Epithelial cell of esophagus (primary cell): ENCODE results near the gene NEXMIF.
"Not testable (repeated sequence)": the region's sequence is repeated elsewhere in the genome, so short reads cannot be mapped to it uniquely, and the experiment has no call there.

Source experiments
- DNase-seq: peaks from one replicate; pipeline ENCODE4 v3.0.0; 2010; ENCODE audit warnings: low read depth
- H3K4me3 ChIP-seq: 2 replicates; pipeline ENCODE4 v1.5.1; 2011; ENCODE audit warnings: mild to moderate bottlenecking, low read length, control low read depth
- CTCF ChIP-seq: IDR thresholded peaks from 2 replicates; pipeline ENCODE4 v1.5.1; 2011; ENCODE audit warnings: low read depth, mild to moderate bottlenecking, low read length, control low read depth, inconsistent platforms; ENCODE audit not compliant: insufficient read depth; ENCODE audit errors: missing control alignments

The NEXMIF gene

GRCh38 chrX:74865725-74866124 lies 59.5 kb downstream of the NEXMIF start:
- DNase-seq, result no peak
- H3K4me3 ChIP-seq, result no peak overlapping the region
- no peak for TF ChIP-seq CTCF

GRCh38 chrX:74853255-74853654 lies 72.0 kb downstream of the NEXMIF start:
- TF ChIP-seq CTCF, result no peak
- no peak for DNase-seq
- H3K4me3 ChIP-seq, result no peak overlapping the region

- TF ChIP-seq CTCF, result no peak
- peak; percentile 0 for DNase-seq
- no peak overlapping the region for H3K4me3 ChIP-seq
Measured at GRCh38 chrX:74835566-74835965, 89.7 kb downstream of the NEXMIF start.

- not testable (repeated sequence) for H3K4me3 ChIP-seq, DNase-seq
Measured at GRCh38 chrX:74819797-74820196, 105.5 kb downstream of the NEXMIF start.

- DNase-seq, result no peak
- no peak overlapping the region for H3K4me3 ChIP-seq
- TF ChIP-seq CTCF, result no peak
Measured at GRCh38 chrX:74814681-74815080, 110.6 kb downstream of the NEXMIF start.

- TF ChIP-seq CTCF, result no peak
Measured at GRCh38 chrX:74804574-74804973, 120.7 kb downstream of the NEXMIF start.

GRCh38 chrX:74800062-74800461 lies 125.2 kb downstream of the NEXMIF start:
- no peak overlapping the region for H3K4me3 ChIP-seq
- DNase-seq, result no peak
- no peak for TF ChIP-seq CTCF

More at GRCh38 chrX:74804574-74804973, 120.7 kb downstream of the NEXMIF start:
- no peak overlapping the region for H3K4me3 ChIP-seq
- no peak for DNase-seq
